Lung (tissue), 12 donors: ENCODE results near the gene FYCO1. TPM values are rescaled to one million over a fixed set of nuclear protein-coding genes. Genes with fewer than 3 reads are reported as not detected.

Experiments
- ATAC-seq: fragments of 200-7000 bp; cut with Tn5 transposase; one replicate; pipeline ENCODE4 v1.9.1; 2020; ENCODE audit warnings: moderate number of reproducible peaks; ENCODE audit not compliant: insufficient read depth, low FRiP score
- DNase-seq, 3 donors: peaks; one replicate each; pipeline ENCODE4 v3.0.0-alpha.2; 2013 to 2017
- H3K27ac ChIP-seq, 2 donors: one replicate each; pipeline ENCODE4 v1.5.1; 2013; ENCODE audit warnings: mild to moderate bottlenecking in 2 of 2, moderate library complexity in 2 of 2, control low read depth in 1 of 2, inconsistent platforms in 1 of 2, low read depth in 1 of 2, low read length in 1 of 2
- H3K27me3 ChIP-seq, 3 donors: one replicate each; pipeline ENCODE4 v1.5.1; 2013; ENCODE audit warnings: low read length in 2 of 3; ENCODE audit not compliant: control insufficient read depth in 3 of 3, insufficient read depth in 3 of 3
- H3K36me3 ChIP-seq, 4 donors: one replicate each; pipeline ENCODE4 v1.5.1; 2013; ENCODE audit warnings: low read length in 4 of 4, mild to moderate bottlenecking in 1 of 4, moderate library complexity in 1 of 4; ENCODE audit not compliant: control insufficient read depth in 4 of 4, insufficient read depth in 4 of 4
- H3K4me1 ChIP-seq, 5 donors: one replicate each; pipeline ENCODE4 v1.5.1; 2013; ENCODE audit warnings: low read length in 5 of 5, mild to moderate bottlenecking in 2 of 5, moderate library complexity in 1 of 5; ENCODE audit not compliant: control insufficient read depth in 5 of 5, insufficient read depth in 5 of 5
- H3K4me3 ChIP-seq: one replicate; pipeline ENCODE4 v1.5.1; 2013; ENCODE audit warnings: mild to moderate bottlenecking, control low read depth, moderate library complexity
- H3K9ac ChIP-seq, 2 donors: one replicate each; pipeline ENCODE4 v1.5.1; 2013; ENCODE audit warnings: low read length in 2 of 2, control low read depth in 1 of 2; ENCODE audit not compliant: insufficient read depth in 1 of 2
- H3K9me3 ChIP-seq, 4 donors: one replicate each; pipeline ENCODE4 v1.5.1; 2013; ENCODE audit warnings: low read length in 3 of 4, mild to moderate bottlenecking in 1 of 4, moderate library complexity in 1 of 4; ENCODE audit not compliant: control insufficient read depth in 4 of 4, insufficient read depth in 3 of 4
- WGBS, 2 donors: extraction: QIAGEN DNeasy Blood & Tissue Kit; methylation state at CpG; one replicate each; pipeline ENCODE4 v1.1.7; 2013; 5-methylcytosine and 5-hydroxymethylcytosine counted together
- polyA plus RNA-seq, 2 donors: library from polyadenylated mRNA; stranded (reverse); fragments of 200-250 nt; gene quantifications; one replicate each; pipeline ENCODE4 v1.2.1, GENCODE V29; 2013
- total RNA-seq, 2 donors: library from RNA; depleted of rRNA in 1 of 2; stranded (reverse); fragments of >200 nt in 1 of 2; gene quantifications; one replicate each; pipeline ENCODE4 v1.2.1, GENCODE V29; 2014 to 2021
- TF ChIP-seq, protein P1 (sequence below): IDR thresholded peaks from 2 replicates; pipeline ENCODE4 v1.5.1; 2012; ENCODE audit warnings: mild to moderate bottlenecking; ENCODE audit errors: control extremely low read depth, extremely low read depth
- donor health status: control.
- donor health status: control.
- donor health status: Bipolar disorder and iron deficiency.
- donor health status: healthy.
- donor health status: DM: yes; HTN: yes; CAD: no.

FYCO1 gene
- total and polyA plus RNA-seq, 4 donors = 11.3 to 38.7 (median 23.2) TPM

- Histone ChIP-seq H3K4me1 (peaks cover 17 to 45% (median 31%) of the 10 kb centered on the region in 5 donors), H3K4me3 (no peak overlapping the region), H3K27ac (peak overlapping the region in 1 of 2 donors; percentile 62), H3K9me3 (no peaks in the 10 kb centered on the region), H3K36me3 (peaks cover 0 to 2% (median 0%) of the 10 kb centered on the region in 4 donors), H3K9ac (no peak overlapping the region), H3K27me3 (no peaks in the 10 kb centered on the region)
- TF ChIP-seq, protein P1, sequence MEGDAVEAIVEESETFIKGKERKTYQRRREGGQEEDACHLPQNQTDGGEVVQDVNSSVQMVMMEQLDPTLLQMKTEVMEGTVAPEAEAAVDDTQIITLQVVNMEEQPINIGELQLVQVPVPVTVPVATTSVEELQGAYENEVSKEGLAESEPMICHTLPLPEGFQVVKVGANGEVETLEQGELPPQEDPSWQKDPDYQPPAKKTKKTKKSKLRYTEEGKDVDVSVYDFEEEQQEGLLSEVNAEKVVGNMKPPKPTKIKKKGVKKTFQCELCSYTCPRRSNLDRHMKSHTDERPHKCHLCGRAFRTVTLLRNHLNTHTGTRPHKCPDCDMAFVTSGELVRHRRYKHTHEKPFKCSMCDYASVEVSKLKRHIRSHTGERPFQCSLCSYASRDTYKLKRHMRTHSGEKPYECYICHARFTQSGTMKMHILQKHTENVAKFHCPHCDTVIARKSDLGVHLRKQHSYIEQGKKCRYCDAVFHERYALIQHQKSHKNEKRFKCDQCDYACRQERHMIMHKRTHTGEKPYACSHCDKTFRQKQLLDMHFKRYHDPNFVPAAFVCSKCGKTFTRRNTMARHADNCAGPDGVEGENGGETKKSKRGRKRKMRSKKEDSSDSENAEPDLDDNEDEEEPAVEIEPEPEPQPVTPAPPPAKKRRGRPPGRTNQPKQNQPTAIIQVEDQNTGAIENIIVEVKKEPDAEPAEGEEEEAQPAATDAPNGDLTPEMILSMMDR = no peak
- ATAC-seq = no peak
- DNase-seq = no peak
- 46 to 72% methylated on average over 6 of the region's 6 CpGs for WGBS, 2 donors
These were observed 4.3 kb downstream of the FYCO1 start for GRCh38 chr3:45991341-45991740.

DNA sequence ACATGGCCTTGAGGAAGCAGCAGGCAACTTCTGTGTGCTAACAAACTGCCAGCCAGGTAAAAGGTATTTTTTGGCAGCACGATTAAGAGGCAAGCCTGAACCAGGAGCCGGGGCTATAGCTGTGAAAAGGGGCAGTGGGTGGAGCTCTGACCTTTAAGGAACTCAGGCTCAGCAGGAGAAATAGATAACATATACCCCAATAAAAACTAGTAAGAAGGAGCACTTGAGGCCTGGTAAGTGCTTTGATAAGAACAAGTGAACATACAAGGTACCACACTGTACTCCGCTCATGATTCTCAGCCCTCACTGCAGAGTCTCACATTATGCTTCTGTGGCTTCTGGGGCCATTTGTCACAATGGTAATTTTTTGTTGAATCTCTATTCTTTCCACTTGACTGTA is 5.4 kb downstream of the FYCO1 start:
- peaks cover 23 to 53% (median 42%) of the 10 kb centered on the region in 5 donors for H3K4me1 ChIP-seq

DNA sequence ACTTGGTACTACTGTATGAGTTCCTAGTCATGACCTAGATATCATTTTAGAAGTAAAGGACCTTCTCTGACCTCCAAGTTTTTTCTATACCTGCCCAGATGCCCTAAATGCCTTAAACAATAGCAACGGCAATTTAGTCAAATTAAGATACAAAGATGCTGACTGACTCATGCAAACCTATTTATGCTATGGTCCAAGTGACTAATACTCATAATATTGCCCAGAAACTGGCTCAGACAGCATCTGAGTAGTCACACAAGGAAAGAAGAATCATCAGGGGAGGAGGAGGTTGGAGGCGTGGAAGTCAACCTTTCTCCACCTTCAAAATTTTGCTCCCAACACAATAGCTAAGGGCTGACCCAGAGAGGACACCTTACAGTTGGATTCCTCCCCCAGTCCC is 6.8 kb downstream of the FYCO1 start:
- DNase-seq (no peak), ATAC-seq (peak; percentile 35)
- Histone ChIP-seq H3K27me3 (no peaks in the 10 kb centered on the region), H3K27ac (peak overlapping the region; percentile 27 to 84), H3K9me3 (no peaks in the 10 kb centered on the region), H3K4me3 (no peak overlapping the region), H3K9ac (no peak overlapping the region), H3K36me3 (peaks cover 0 to 7% (median 6%) of the 10 kb centered on the region in 4 donors), H3K4me1 (peaks cover 28 to 56% (median 46%) of the 10 kb centered on the region in 5 donors)
- TF ChIP-seq, protein P1 = no peak
- WGBS, 2 donors = 81 to 95% methylated on average over 2 of the region's 2 CpGs

More for the DNA sequence above, 5.4 kb downstream of the FYCO1 start:
- Histone ChIP-seq H3K27me3 (no peaks in the 10 kb centered on the region), H3K4me3 (no peak overlapping the region), H3K9ac (no peak overlapping the region), H3K9me3 (no peaks in the 10 kb centered on the region), H3K27ac (peak overlapping the region in 1 of 2 donors; percentile 84), H3K36me3 (no peaks in the 10 kb centered on the region)
- WGBS, 2 donors = 65 to 85% methylated on average over 3 of the region's 3 CpGs
- ATAC-seq (no peak), DNase-seq (peak in 2 of 3 donors; percentile 6 to 22)
- TF ChIP-seq, protein P1 = no peak

GRCh38 chr3:45988362-45988761 is 7.3 kb downstream of the FYCO1 start:
- Histone ChIP-seq H3K36me3 (peaks cover 2 to 11% (median 8%) of the 10 kb centered on the region in 4 donors), H3K27ac (peak overlapping the region; percentile 84 to 91), H3K4me3 (no peak overlapping the region), H3K9ac (no peak overlapping the region), H3K9me3 (no peaks in the 10 kb centered on the region), H3K4me1 (peaks cover 28 to 57% (median 44%) of the 10 kb centered on the region in 5 donors), H3K27me3 (no peaks in the 10 kb centered on the region)
- ATAC-seq = no peak
- DNase-seq = no peak
- 41 to 52% methylated on average over 4 of the region's 4 CpGs for WGBS, 2 donors
- TF ChIP-seq, protein P1 = no peak
